ENCODE measurements around the gene OLFM4.

The OLFM4 gene

DNA sequence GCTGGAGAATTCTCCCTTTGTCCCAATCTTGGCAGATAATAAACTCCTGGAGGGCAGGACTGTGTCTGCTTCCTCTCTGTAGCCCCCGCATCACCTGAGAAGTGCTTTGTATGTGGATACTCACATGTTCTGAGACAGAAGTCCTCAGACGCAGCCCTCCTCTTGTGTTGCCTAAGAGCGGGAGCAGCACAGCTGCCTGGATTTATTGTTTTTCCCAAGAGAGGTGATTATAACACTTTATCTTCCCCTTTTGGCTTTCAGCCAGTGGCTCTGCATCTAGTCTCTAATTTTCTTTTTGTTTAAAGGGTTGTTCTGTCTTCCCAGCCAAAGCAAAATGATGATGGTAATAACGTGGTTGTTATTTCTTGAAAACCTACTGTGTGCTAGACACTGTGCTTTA lies 36.1 kb downstream of the OLFM4 start:
- no peak for DNase-seq (ENCODE audit: low read depth in 2 of 3, low spot score in 2 of 3)

DNA sequence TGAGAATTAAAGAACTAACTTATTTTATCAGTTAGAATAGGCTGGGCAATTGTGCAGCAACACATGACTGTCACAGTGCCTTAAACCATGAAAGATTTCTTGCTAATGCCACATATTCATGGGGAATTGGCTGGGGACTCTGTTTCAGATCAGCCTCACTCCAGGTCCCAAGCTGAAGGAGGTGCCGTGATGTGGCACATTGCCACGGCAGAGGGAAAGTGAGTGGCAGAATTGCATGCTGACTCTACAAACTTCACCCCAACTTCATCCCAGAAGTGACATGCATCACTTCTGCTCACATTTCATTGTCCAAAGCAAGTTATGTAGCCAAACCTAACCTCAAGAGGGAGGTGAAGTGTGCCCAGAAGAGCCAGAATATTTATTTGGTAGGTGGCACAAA lies 37.8 kb downstream of the OLFM4 start:
- DNase-seq (ENCODE audit: low read depth in 2 of 3, low spot score in 2 of 3), result no peak

DNA sequence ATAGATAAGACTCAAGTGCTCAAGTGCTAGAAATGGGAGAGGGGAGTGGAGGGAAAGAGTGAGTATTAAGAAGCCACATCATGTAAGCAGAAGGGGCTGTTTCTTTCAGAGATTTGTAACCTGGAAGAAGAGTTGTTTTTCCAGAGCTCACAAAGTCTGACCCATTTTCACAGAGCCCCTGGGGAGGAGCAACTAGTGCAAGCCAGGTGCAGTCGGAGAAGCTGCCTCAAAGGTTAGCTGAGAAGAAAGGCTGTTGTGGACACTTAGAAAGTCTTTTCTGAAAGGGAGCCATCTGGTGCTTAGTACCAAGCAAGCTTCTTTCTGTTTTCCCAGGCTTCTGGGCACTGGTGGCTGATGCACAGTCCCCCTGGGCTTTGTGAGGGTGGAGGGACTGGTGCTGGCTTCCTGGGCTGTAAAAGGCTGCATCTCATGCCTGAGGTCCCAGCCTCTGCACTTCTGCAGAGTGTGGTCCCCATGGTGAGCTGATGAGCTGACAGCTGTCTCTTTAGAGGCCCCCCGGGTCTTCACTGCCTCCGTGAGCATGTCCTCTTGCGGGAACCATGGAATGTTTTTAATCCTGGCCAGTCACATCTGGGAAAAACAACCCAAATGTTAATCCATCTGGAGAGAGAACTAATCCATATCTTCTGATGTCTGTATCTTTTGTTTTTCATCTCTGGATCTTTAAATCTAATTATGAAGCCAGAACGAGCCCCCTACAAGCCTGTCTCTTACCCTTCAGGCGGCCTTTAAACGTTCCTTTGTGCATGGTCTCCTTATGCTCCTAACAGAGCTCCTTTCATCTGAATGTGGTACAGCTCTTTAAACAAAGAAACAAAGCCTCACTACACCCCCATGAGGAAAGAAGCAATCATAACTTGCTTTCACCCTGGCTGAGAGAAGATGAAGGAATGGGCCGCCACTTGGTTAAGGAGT lies 40.2 kb downstream of the OLFM4 start:
- DNase-seq (ENCODE audit: low read depth in 2 of 3, low spot score in 2 of 3), result no peak

DNA sequence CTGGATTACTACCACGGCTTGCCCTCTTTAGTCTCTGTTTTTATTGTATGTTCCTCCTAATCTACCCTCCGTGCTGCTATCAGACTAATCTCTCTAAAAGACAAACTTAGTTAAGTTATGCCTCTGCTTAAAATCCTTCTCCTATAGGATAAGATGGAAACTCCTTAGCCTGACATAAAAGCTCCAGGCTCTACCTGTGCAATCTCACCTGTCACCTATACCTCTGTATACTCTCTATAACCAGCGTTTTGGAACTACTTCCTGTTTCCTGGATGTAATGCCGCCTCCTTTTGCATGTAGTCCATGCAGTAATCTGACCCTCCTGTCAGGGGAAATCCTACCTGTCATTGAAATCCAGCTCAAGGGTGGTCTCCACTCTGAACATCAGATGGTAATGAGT lies 41.2 kb downstream of the OLFM4 start:
- no peak for DNase-seq (ENCODE audit: low read depth in 2 of 3, low spot score in 2 of 3)

DNA sequence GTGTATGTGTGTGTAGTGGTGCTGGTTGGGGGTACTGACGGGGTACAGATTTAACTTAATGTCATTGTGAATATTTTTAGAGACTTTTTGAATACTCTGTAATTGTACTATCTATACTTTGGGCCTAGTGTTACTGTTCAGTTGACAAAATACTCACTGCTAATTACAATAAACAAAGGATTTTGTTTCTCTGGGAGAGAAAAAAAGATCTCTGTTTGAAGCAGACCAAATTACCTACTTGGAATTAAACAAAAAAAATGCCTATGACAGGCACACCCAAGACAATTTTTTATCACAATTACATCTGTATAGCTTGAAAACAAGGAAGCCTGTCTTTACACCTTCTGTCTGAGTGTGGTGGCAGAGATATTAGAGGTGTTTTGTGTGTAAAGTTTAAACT lies 45.1 kb downstream of the OLFM4 start:
- DNase-seq (ENCODE audit: low read depth in 2 of 3, low spot score in 2 of 3), result no peak

DNA sequence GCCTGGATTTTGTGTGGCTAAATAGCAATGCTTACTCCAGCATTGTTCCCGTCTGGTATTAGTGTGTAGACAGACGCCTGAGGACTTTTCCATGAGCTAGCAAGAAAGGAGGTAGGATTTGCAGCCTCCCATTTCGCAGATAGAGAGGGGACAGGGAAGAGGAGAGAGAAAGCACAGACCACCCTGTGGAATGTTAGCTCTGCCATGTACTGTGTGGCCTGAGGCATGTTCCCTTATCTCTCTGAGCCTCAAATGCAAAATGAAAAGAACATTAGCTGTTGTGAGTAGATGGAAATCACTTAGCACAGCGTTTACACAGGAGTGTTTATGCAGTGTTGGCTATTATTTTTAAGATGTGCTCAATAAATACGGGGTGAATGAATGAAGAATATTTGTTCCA lies 45.5 kb downstream of the OLFM4 start:
- no peak for DNase-seq (ENCODE audit: low read depth in 2 of 3, low spot score in 2 of 3)

DNA sequence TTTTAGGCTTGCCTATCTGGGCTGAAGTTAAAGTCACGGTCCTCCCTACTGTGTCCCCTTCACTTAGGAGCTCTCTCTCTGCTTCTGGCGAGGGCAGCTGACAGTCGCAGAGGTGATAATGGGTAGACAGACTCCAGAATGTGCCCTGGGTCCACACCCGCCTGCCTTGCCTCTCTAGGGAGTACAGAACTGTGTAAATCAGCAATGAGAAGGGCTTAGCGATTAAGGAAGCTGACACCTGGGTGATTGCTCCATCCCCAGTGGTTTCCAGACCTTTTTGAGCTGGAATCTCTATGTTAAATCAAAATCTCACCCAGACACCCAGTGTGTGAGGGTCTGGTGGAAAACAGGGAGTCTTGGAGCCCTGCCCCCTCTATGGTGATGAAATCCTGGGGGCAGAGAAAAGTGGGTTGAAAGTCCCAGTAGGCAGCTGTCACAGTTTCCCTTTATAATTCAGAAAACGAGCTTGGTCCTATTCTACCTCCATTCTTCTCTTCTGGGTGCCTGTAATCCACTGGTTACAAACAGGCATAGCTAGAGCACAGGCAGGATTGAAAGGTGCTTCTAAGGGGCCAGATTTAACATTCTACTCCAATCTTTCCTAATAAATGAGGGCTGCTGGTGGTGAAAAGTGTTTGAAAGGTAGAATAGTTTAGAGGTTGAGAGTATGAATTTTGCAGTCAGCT lies 46.9 kb downstream of the OLFM4 start:
- no peak for DNase-seq (ENCODE audit: low read depth in 2 of 3, low spot score in 2 of 3)

DNA sequence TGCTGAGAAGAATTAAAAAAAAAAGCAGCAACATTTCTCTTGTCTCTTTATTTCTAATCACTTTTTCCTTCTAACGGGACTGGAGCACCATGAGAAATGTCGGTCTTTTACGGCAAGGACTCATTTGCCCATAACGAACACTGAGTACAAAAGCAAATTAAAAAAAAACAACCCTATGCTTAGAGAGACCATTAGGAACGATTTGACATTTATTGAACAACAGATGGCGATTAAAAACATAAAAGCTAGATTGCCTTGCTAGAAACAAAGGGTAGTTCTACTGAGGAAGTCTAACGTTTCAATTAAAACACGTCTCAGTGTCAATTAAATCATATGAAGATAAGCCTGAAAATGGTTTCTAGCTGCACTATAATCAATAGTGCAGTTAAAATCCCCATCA lies 51.1 kb downstream of the OLFM4 start:
- DNase-seq (ENCODE audit: low read depth in 2 of 3, low spot score in 2 of 3), result no peak

DNA sequence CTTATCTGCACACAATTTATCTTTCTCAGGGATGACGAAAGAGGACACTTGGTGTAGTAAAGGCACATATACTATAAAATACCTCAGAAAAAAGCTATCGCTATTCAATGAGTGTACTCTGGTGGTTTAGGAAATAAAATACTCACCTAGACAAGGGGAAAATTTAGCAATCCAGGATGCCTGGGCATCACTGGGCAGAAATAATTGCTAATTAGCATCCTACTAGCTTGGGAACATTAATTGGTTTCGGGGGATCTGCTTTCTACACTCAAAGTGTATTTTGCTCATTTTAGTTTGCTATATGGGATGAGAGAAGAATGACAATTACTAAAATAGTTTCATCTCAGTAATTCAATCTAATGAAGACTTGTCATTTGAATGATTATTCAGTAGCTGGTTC lies 60.3 kb downstream of the OLFM4 start:
- no peak for DNase-seq (ENCODE audit: low read depth in 2 of 3, low spot score in 2 of 3)

DNA sequence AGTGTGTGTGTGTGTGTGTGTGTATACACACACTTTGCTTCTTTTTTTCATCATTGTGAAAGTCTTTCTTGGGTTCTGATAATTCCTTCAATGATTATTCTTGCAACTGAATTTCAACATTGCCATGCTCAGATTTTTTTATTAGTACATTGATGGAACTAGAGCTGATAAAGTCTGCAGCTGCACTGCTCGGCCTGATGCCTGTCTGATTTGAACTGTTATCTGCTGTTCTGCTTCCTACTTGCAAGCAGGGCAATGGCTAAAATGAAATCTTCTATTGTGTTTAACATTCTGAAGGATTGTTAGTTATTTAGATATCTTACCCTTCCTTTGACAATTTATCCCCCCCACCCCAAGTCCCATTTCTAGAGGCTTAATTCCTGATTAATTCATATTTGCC lies 61.3 kb downstream of the OLFM4 start:
- no peak for DNase-seq (ENCODE audit: low read depth in 2 of 3, low spot score in 2 of 3)

DNA sequence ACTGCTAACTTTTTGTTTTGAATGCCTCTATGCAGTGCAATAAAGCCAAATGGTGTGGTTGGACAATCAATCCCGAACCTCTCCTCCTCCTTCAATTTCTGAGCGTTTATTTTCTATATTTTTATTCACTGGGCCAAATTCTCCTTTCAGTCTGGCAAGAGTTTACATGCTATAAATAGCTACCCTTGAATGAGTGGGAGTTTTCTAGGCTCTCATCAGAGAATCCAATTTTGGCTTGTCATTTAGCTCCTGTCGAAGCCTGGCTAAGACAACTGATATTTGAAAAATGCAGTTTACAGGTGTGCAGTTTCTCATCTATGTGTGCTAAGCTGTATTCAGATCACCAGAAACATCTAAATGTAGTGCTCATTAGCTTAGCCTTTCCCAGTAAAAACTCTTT lies 61.8 kb downstream of the OLFM4 start:
- DNase-seq (ENCODE audit: low read depth in 2 of 3, low spot score in 2 of 3), result no peak

DNA sequence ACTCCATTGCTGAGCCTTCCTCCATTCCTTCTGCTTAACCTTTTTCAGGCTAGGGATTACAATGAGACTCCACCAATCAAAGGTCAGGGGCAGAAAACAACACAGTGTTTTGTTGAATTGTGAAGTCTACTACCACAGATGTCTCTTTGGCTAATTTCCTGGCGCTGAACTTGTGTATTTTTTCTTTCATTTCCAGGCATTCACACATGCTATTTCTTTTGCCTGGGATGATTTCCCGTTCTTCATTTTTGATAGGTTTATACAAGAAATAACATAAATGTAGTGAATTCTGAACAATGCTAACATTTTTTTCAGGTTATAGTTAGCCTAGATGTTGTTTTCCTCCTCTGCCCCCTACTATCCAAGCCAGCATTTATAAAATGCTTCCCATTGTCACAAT lies 64.3 kb downstream of the OLFM4 start:
- no peak for DNase-seq (ENCODE audit: low read depth in 2 of 3, low spot score in 2 of 3)

DNA sequence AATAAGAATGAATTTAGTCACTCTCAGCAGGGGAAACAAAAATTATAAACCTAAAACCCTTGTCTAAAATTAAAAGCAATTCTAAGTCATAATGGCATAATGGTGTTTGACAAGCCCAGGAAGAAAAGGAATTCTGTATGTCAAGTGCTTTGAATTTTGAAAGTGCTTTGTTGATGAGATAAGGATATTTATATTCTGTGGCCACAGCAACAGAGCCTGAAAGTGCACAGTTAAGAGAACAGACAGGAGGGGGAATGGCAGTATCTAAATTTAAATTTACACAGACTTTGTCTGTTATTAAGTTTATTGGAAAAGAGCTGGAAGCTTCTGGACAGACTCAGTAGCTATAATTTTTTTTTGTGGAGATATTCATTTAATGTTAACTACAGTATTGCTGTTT lies 69.8 kb downstream of the OLFM4 start:
- no peak for DNase-seq (ENCODE audit: low read depth in 2 of 3, low spot score in 2 of 3)

DNA sequence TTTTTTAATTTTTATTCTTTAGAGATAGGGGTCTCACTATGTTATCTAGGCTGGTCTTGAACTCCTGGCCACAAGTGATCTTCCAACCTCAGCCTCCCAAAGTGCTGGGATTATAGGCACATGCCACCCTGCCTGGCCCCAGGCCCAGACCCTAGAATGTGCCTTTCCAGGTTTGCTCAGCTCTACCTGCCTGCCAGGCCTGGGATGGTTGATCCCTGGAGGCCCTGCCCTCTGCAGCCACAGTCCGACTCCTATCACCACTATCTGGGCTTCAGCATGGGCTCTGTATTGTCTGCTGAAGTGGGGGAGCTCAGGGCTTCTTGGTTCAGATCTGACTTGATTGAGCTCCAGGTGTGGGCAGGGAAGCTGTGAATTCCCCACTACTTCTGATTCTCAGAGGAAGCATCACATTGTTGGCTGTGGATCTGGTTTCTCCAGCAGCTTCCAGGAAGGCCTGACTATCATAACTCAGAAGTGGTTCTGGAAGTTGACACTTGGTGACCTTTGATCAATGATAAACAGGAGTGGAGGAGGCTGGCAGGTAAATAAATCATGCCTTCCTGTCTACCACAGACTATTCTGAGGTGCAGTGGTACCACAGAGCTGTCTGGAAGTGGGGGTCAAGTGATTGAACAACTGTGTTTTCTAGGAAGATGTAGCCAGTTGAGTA lies 71.9 kb downstream of the OLFM4 start:
- DNase-seq (ENCODE audit: low read depth in 2 of 3, low spot score in 2 of 3), result no peak

Measured in activated CD8-positive, alpha-beta memory T cell treated with anti-CD3 and anti-CD28 coated beads for 48 hours (primary cell).